ENCODE measurements around the gene KCNIP3.

GRCh38 chr2:95326433-95327140 is 29.4 kb downstream of the KCNIP3 start:
- no peak for TF ChIP-seq SP1 (IDR thresholded peaks at IDR 0.05)
- TF ChIP-seq CTCF (IDR thresholded peaks at IDR 0.05; ENCODE audit: low read depth, low read length, missing input control), result no peak
- TF ChIP-seq MAX (IDR thresholded peaks at IDR 0.05), result no peak
- no peak for TF ChIP-seq REST (IDR thresholded peaks at IDR 0.05)
- no peak for TF ChIP-seq ATF3 (IDR thresholded peaks at IDR 0.05)
- TF ChIP-seq HNF4G (IDR thresholded peaks at IDR 0.05), result no peak

All from liver (tissue), 3 donors.